Endothelial cell (in vitro differentiated cells): ENCODE data around the gene NECTIN3. TPM values are rescaled to one million over a fixed set of nuclear protein-coding genes. Genes with fewer than 3 reads are reported as not detected.

ENCODE experiments used
- DNase-seq: peaks from one replicate; pipeline ENCODE4 v3.0.0; 2021; ENCODE audit warnings: low spot score
- H3K27ac Mint-ChIP-seq: one replicate; pipeline ENCODE4 v1.8.0; 2021; ENCODE audit warnings: mixed read lengths, inconsistent platforms; ENCODE audit not compliant: unreplicated experiment
- H3K27me3 Mint-ChIP-seq: one replicate; pipeline ENCODE4 v1.8.0; 2021; ENCODE audit warnings: mild to moderate bottlenecking, moderate library complexity, mixed read lengths, inconsistent platforms; ENCODE audit not compliant: unreplicated experiment
- H3K36me3 Mint-ChIP-seq: one replicate; pipeline ENCODE4 v1.8.0; 2021; ENCODE audit warnings: mild to moderate bottlenecking, low read depth, mixed read lengths, inconsistent platforms; ENCODE audit not compliant: unreplicated experiment
- H3K4me1 Mint-ChIP-seq: one replicate; pipeline ENCODE4 v1.8.0; 2021; ENCODE audit warnings: mild to moderate bottlenecking, mixed read lengths, inconsistent platforms; ENCODE audit not compliant: unreplicated experiment
- H3K4me3 Mint-ChIP-seq: one replicate; pipeline ENCODE4 v1.8.0; 2021; ENCODE audit warnings: mild to moderate bottlenecking, mixed read lengths, inconsistent platforms; ENCODE audit not compliant: unreplicated experiment
- H3K9me3 Mint-ChIP-seq: one replicate; pipeline ENCODE4 v1.8.0; 2021; ENCODE audit warnings: mixed read lengths, inconsistent platforms; ENCODE audit not compliant: unreplicated experiment
- CTCF ChIP-seq: fragments of 200-600 bp; sonication (generic); IDR thresholded peaks from one replicate; pipeline ENCODE4 v1.5.0; 2021; ENCODE audit warnings: antibody characterized with exemption; ENCODE audit not compliant: unreplicated experiment
- total RNA-seq: library from RNA; stranded (reverse); fragmentation: NEBNext Ultra II Directional; extraction: Animal tissue kit (Norgen Biotek cat#: 25700); gene quantifications from one replicate; pipeline ENCODE4 v1.2.1, GENCODE V29; 2021; ENCODE audit not compliant: unreplicated experiment

Gene NECTIN3
- total RNA-seq, 1 donor from 2014 or later, result 28.5 TPM

- H3K9me3 Mint-ChIP-seq, result no peaks in the 10 kb centered on the region
- no peaks in the 10 kb centered on the region for H3K27me3 Mint-ChIP-seq
- no peak overlapping the region for H3K4me3 Mint-ChIP-seq
- no peak for TF ChIP-seq CTCF
- H3K4me1 Mint-ChIP-seq, result no peaks in the 10 kb centered on the region
- DNase-seq, result no peak
- no peaks in the 10 kb centered on the region for H3K36me3 Mint-ChIP-seq
- H3K27ac Mint-ChIP-seq, result no peak overlapping the region
Observed at GRCh38 chr3:111130827-111131226, 59.2 kb downstream of the NECTIN3 start.

GRCh38 chr3:111134302-111134701 is 62.7 kb downstream of the NECTIN3 start:
- no peak for TF ChIP-seq CTCF
- H3K27me3 Mint-ChIP-seq, result no peaks in the 10 kb centered on the region

GRCh38 chr3:111151438-111151837 is 79.8 kb downstream of the NECTIN3 start:
- no peaks in the 10 kb centered on the region for H3K27me3 Mint-ChIP-seq
- no peak for DNase-seq
- H3K27ac Mint-ChIP-seq, result no peak overlapping the region
- H3K4me1 Mint-ChIP-seq, result no peaks in the 10 kb centered on the region
- H3K9me3 Mint-ChIP-seq, result no peaks in the 10 kb centered on the region
- no peaks in the 10 kb centered on the region for H3K36me3 Mint-ChIP-seq
- no peak overlapping the region for H3K4me3 Mint-ChIP-seq
- no peak for TF ChIP-seq CTCF

More at GRCh38 chr3:111134302-111134701, 62.7 kb downstream of the NECTIN3 start:
- DNase-seq, result no peak
- no peaks in the 10 kb centered on the region for H3K9me3 Mint-ChIP-seq
- H3K27ac Mint-ChIP-seq, result no peak overlapping the region
- H3K4me1 Mint-ChIP-seq, result no peaks in the 10 kb centered on the region
- H3K36me3 Mint-ChIP-seq, result no peaks in the 10 kb centered on the region
- H3K4me3 Mint-ChIP-seq, result no peak overlapping the region

GRCh38 chr3:111152496-111152895 is 80.9 kb downstream of the NECTIN3 start:
- DNase-seq, result no peak
- Mint-ChIP-seq H3K27ac (no peak overlapping the region), H3K4me1 (no peaks in the 10 kb centered on the region), H3K4me3 (no peak overlapping the region), H3K9me3 (no peaks in the 10 kb centered on the region), H3K27me3 (no peaks in the 10 kb centered on the region), H3K36me3 (no peaks in the 10 kb centered on the region)
- TF ChIP-seq CTCF, result no peak

GRCh38 chr3:111156517-111156916 is 84.9 kb downstream of the NECTIN3 start:
- no peak for DNase-seq
- H3K4me1 Mint-ChIP-seq, result no peaks in the 10 kb centered on the region
- no peaks in the 10 kb centered on the region for H3K27me3 Mint-ChIP-seq
- no peaks in the 10 kb centered on the region for H3K36me3 Mint-ChIP-seq
- no peak overlapping the region for H3K4me3 Mint-ChIP-seq
- H3K9me3 Mint-ChIP-seq, result no peaks in the 10 kb centered on the region
- no peak for TF ChIP-seq CTCF
- no peak overlapping the region for H3K27ac Mint-ChIP-seq
